NCI-H1694 treated with DMSO at 0.1 percent for 48 hours (cell line): ENCODE measurements around the gene GRIP1.
"Not testable (repeated sequence)": the region's sequence is repeated elsewhere in the genome, so short reads cannot be mapped to it uniquely, and the experiment has no call there.

Source experiments
- DNase-seq: peaks from one replicate; lab custom pipeline; 2025; lab: John Stamatoyannopoulos, UW

Gene GRIP1

GRCh38 chr12:66531766-66532165 is 147.1 kb downstream of the GRIP1 start:
- peak; percentile 59 for DNase-seq

- no peak for DNase-seq
Observed at GRCh38 chr12:66529934-66530333, 148.9 kb downstream of the GRIP1 start.

- DNase-seq = no peak
Observed at GRCh38 chr12:66516561-66516960, 162.3 kb downstream of the GRIP1 start.

GRCh38 chr12:66516133-66516532 is 162.7 kb downstream of the GRIP1 start:
- DNase-seq = no peak

- DNase-seq = no peak
Observed at GRCh38 chr12:66514581-66514980, 164.3 kb downstream of the GRIP1 start.

GRCh38 chr12:66508025-66508424 is 170.9 kb downstream of the GRIP1 start:
- no peak for DNase-seq

GRCh38 chr12:66503746-66504145 is 175.1 kb downstream of the GRIP1 start:
- no peak for DNase-seq

- DNase-seq = no peak
Observed at GRCh38 chr12:66502911-66503310, 176.0 kb downstream of the GRIP1 start.

GRCh38 chr12:66500841-66501240 is 178.0 kb downstream of the GRIP1 start:
- no peak for DNase-seq

- no peak for DNase-seq
Observed at GRCh38 chr12:66500091-66500490, 178.8 kb downstream of the GRIP1 start.

GRCh38 chr12:66499000-66499399 is 179.9 kb downstream of the GRIP1 start:
- no peak for DNase-seq

GRCh38 chr12:66498059-66498458 is 180.8 kb downstream of the GRIP1 start:
- not testable (repeated sequence) for DNase-seq

- DNase-seq = no peak
Observed at GRCh38 chr12:66497008-66497897, 181.6 kb downstream of the GRIP1 start.

- no peak for DNase-seq
Observed at GRCh38 chr12:66496595-66496994, 182.3 kb downstream of the GRIP1 start.

- no peak for DNase-seq
Observed at GRCh38 chr12:66495709-66496108, 183.2 kb downstream of the GRIP1 start.

GRCh38 chr12:66493819-66494218 is 185.1 kb downstream of the GRIP1 start:
- no peak for DNase-seq

- no peak for DNase-seq
Observed at GRCh38 chr12:66491853-66492252, 187.0 kb downstream of the GRIP1 start.

GRCh38 chr12:66482351-66483203 is 196.3 kb downstream of the GRIP1 start:
- peak; percentile 3 for DNase-seq

- no peak for DNase-seq
Observed at GRCh38 chr12:66467932-66468331, 210.9 kb downstream of the GRIP1 start.

GRCh38 chr12:66461331-66461730 is 217.5 kb downstream of the GRIP1 start:
- no peak for DNase-seq

- DNase-seq = no peak
Observed at GRCh38 chr12:66459944-66460482, 218.9 kb downstream of the GRIP1 start.

GRCh38 chr12:66456612-66457011 is 222.3 kb downstream of the GRIP1 start:
- no peak for DNase-seq

GRCh38 chr12:66453844-66454243 is 225.0 kb downstream of the GRIP1 start:
- no peak for DNase-seq
